Frontal cortex (tissue), 4 donors: ENCODE measurements around the gene CDC14A. TPM values are rescaled to one million over a fixed set of nuclear protein-coding genes. Genes with fewer than 3 reads are reported as not detected.

Experiments used
- DNase-seq, 2 donors: peaks; one replicate each; pipeline ENCODE4 v3.0.0; 2012; ENCODE audit warnings: low spot score in 2 of 2
- FAIRE-seq: peaks from 2 replicates; lab custom pipeline; 2012; peaks lifted over from hg19 to GRCh38; lab: Jason Lieb, UNC
- total RNA-seq: library from RNA; depleted of rRNA; stranded (reverse); fragments of >200 nt; gene quantifications from one replicate; pipeline ENCODE4 v1.2.3, GENCODE V29; 2014
- donor health status: control.
- donor health status: control.
- donor health status: control.

Gene CDC14A
- total RNA-seq, 1 donor from 2014 or later: 2.9 TPM

- FAIRE-seq: no peak
- no peak for DNase-seq
These were observed 204.8 kb downstream of the CDC14A start for GRCh38 chr1:100556925-100557605.

GRCh38 chr1:100557606-100557953 is 205.3 kb downstream of the CDC14A start:
- no peak for FAIRE-seq
- no peak for DNase-seq

GRCh38 chr1:100565533-100565932 is 213.2 kb downstream of the CDC14A start:
- no peak for DNase-seq
- no peak for FAIRE-seq

- no peak for DNase-seq
- FAIRE-seq: no peak
These were observed 213.8 kb downstream of the CDC14A start for GRCh38 chr1:100565937-100566699.

GRCh38 chr1:100567062-100567461 is 214.8 kb downstream of the CDC14A start:
- FAIRE-seq: no peak

More at GRCh38 chr1:100567062-100567461, 214.8 kb downstream of the CDC14A start:
- no peak for DNase-seq

Other genes starting within 250 kb of the CDC14A start
- 4.5 TPM for gene SASS6, start 219.6 kb upstream of the CDC14A start, total RNA-seq
- 24.9 TPM for gene TRMT13, start 219.3 kb upstream of the CDC14A start, total RNA-seq
- 9.0 TPM for gene LRRC39, start 174.2 kb upstream of the CDC14A start, total RNA-seq
- 6.5 TPM for gene DBT, start 102.7 kb upstream of the CDC14A start, total RNA-seq
- 69.7 TPM for gene RTCA, start 86.3 kb upstream of the CDC14A start, total RNA-seq
- gene GPR88, start 185.6 kb downstream of the CDC14A start, total RNA-seq: 21.2 TPM